HG03520 (cell line): ENCODE data around the gene EIF3J.
"Not testable (repeated sequence)": the region's sequence is repeated elsewhere in the genome, so short reads cannot be mapped to it uniquely, and the experiment has no call there.

Experiments used
- ATAC-seq: cut with Tn5 transposase; IDR thresholded peaks from one replicate; pipeline ENCODE4 v1.9.1; 2021; ENCODE audit warnings: mild to moderate bottlenecking, moderate library complexity; ENCODE audit not compliant: unreplicated experiment

The EIF3J gene

GRCh38 chr15:44541282-44541958 lies 4.5 kb downstream of the EIF3J start:
- ATAC-seq = no peak

- ATAC-seq = no peak
Measured at GRCh38 chr15:44542596-44542995, 5.6 kb downstream of the EIF3J start.

GRCh38 chr15:44544745-44545144 lies 7.8 kb downstream of the EIF3J start:
- ATAC-seq = not testable (repeated sequence)

- peak; percentile 72 for ATAC-seq
Measured at GRCh38 chr15:44545913-44546802, 9.2 kb downstream of the EIF3J start.

GRCh38 chr15:44549152-44549551 lies 12.2 kb downstream of the EIF3J start:
- ATAC-seq = not testable (repeated sequence)

GRCh38 chr15:44550256-44550655 lies 13.3 kb downstream of the EIF3J start:
- no peak for ATAC-seq

- no peak for ATAC-seq
Measured at GRCh38 chr15:44550734-44551133, 13.8 kb downstream of the EIF3J start.

- no peak for ATAC-seq
Measured at GRCh38 chr15:44554934-44555723, 18.2 kb downstream of the EIF3J start.

GRCh38 chr15:44560926-44561325 lies 24.0 kb downstream of the EIF3J start:
- ATAC-seq = not testable (repeated sequence)

- ATAC-seq = no peak
Measured at GRCh38 chr15:44565387-44566154, 28.6 kb downstream of the EIF3J start.

GRCh38 chr15:44566155-44566540 lies 29.2 kb downstream of the EIF3J start:
- no peak for ATAC-seq

GRCh38 chr15:44568338-44568737 lies 31.4 kb downstream of the EIF3J start:
- ATAC-seq = no peak

GRCh38 chr15:44569316-44569715 lies 32.4 kb downstream of the EIF3J start:
- no peak for ATAC-seq

GRCh38 chr15:44570361-44570760 lies 33.4 kb downstream of the EIF3J start:
- ATAC-seq = no peak

GRCh38 chr15:44573386-44573785 lies 36.4 kb downstream of the EIF3J start:
- ATAC-seq = no peak

GRCh38 chr15:44574734-44575133 lies 37.8 kb downstream of the EIF3J start:
- no peak for ATAC-seq

GRCh38 chr15:44580105-44580504 lies 43.2 kb downstream of the EIF3J start:
- ATAC-seq = no peak

- no peak for ATAC-seq
Measured at GRCh38 chr15:44584162-44584749, 47.3 kb downstream of the EIF3J start.

GRCh38 chr15:44585633-44586032 lies 48.7 kb downstream of the EIF3J start:
- no peak for ATAC-seq

- ATAC-seq = no peak
Measured at GRCh38 chr15:44588541-44588940, 51.6 kb downstream of the EIF3J start.
